Measurements from ENCODE around the gene ALCAM. TPM values are rescaled to one million over a fixed set of nuclear protein-coding genes. Genes with fewer than 3 reads are reported as not detected.
"Not testable (repeated sequence)": the region's sequence is repeated elsewhere in the genome, so short reads cannot be mapped to it uniquely, and the experiment has no call there.

Gene ALCAM
- total RNA-seq, 1 donor from 2014 or later: 12.7 TPM

GRCh38 chr3:105387122-105387751 lies 20.5 kb downstream of the ALCAM start:
- intact Hi-C loops (cut with micrococcal nuclease): no loop called here

- intact Hi-C loops (cut with micrococcal nuclease): no loop called here
These were observed 21.5 kb downstream of the ALCAM start for GRCh38 chr3:105388176-105388575.

- intact Hi-C loops (cut with micrococcal nuclease): not testable (repeated sequence)
These were observed 23.1 kb downstream of the ALCAM start for GRCh38 chr3:105389759-105390158.

GRCh38 chr3:105392598-105392997 lies 25.9 kb downstream of the ALCAM start:
- intact Hi-C loops (cut with micrococcal nuclease): not testable (repeated sequence)

- intact Hi-C loops (cut with micrococcal nuclease): no loop called here
These were observed 27.5 kb downstream of the ALCAM start for GRCh38 chr3:105394177-105394576.

GRCh38 chr3:105397974-105398373 lies 31.3 kb downstream of the ALCAM start:
- intact Hi-C loops (cut with micrococcal nuclease): no loop called here

GRCh38 chr3:105398437-105398836 lies 31.7 kb downstream of the ALCAM start:
- intact Hi-C loops (cut with micrococcal nuclease): no loop called here

GRCh38 chr3:105399062-105399461 lies 32.4 kb downstream of the ALCAM start:
- intact Hi-C loops (cut with micrococcal nuclease): no loop called here

GRCh38 chr3:105399611-105400010 lies 32.9 kb downstream of the ALCAM start:
- intact Hi-C loops (cut with micrococcal nuclease): no loop called here

GRCh38 chr3:105401254-105401653 lies 34.5 kb downstream of the ALCAM start:
- intact Hi-C loops (cut with micrococcal nuclease): no loop called here

- intact Hi-C loops (cut with micrococcal nuclease): no loop called here
These were observed 35.0 kb downstream of the ALCAM start for GRCh38 chr3:105401691-105402149.

GRCh38 chr3:105402287-105402801 lies 35.6 kb downstream of the ALCAM start:
- intact Hi-C loops (cut with micrococcal nuclease): no loop called here

- intact Hi-C loops (cut with micrococcal nuclease): not testable (repeated sequence)
These were observed 36.3 kb downstream of the ALCAM start for GRCh38 chr3:105403034-105403433.

- intact Hi-C loops (cut with micrococcal nuclease): no loop called here
These were observed 39.6 kb downstream of the ALCAM start for GRCh38 chr3:105406268-105406667.

GRCh38 chr3:105409364-105409763 lies 42.7 kb downstream of the ALCAM start:
- intact Hi-C loops (cut with micrococcal nuclease): no loop called here

GRCh38 chr3:105413343-105413887 lies 46.7 kb downstream of the ALCAM start:
- intact Hi-C loops (cut with micrococcal nuclease): no loop called here

- intact Hi-C loops (cut with micrococcal nuclease): no loop called here
These were observed 48.1 kb downstream of the ALCAM start for GRCh38 chr3:105414841-105415240.

- intact Hi-C loops (cut with micrococcal nuclease): no loop called here
These were observed 49.2 kb downstream of the ALCAM start for GRCh38 chr3:105415951-105416350.

- intact Hi-C loops (cut with micrococcal nuclease): no loop called here
These were observed 51.0 kb downstream of the ALCAM start for GRCh38 chr3:105417525-105418289.

GRCh38 chr3:105422645-105423044 lies 55.9 kb downstream of the ALCAM start:
- intact Hi-C loops (cut with micrococcal nuclease): no loop called here

- intact Hi-C loops (cut with micrococcal nuclease): no loop called here
These were observed 56.7 kb downstream of the ALCAM start for GRCh38 chr3:105423397-105423796.

- intact Hi-C loops (cut with micrococcal nuclease): no loop called here
These were observed 57.9 kb downstream of the ALCAM start for GRCh38 chr3:105424412-105425152.
